ENCODE measurements around the gene ALPI. TPM values are rescaled to one million over a fixed set of nuclear protein-coding genes. Genes with fewer than 3 reads are reported as not detected.
"Not testable (repeated sequence)": the region's sequence is repeated elsewhere in the genome, so short reads cannot be mapped to it uniquely, and the experiment has no call there.

ALPI gene
- total and polyA plus RNA-seq, 2 donors (not counting 1 experiment from before 2014, with no cell fraction given) = not detected

GRCh38 chr2:232409617-232410016, 46.3 kb upstream of the ALPI start:
- H3K27ac Mint-ChIP-seq; H3K36me3 ChIP-seq (replicated peaks in 1 of 2; ENCODE audit: control extremely low read depth in 1 of 2, control insufficient read depth in 1 of 2, extremely low read depth in 1 of 2, insufficient read depth in 2 of 2, low read length in 1 of 2); H3K4me2 ChIP-seq (replicated peaks; ENCODE audit: low read depth, low read length, poor library complexity, severe bottlenecking); ATAC-seq (ENCODE audit: low read depth); H3K27me3 ChIP-seq (replicated peaks in 1 of 4; ENCODE audit: control extremely low read depth in 1 of 4, control insufficient read depth in 3 of 4, insufficient read depth in 4 of 4, low read length in 3 of 4); H3K9me3 ChIP-seq (ENCODE audit: control extremely low read depth in 1 of 3, control insufficient read depth in 2 of 3, insufficient read depth in 1 of 3, low read length in 2 of 3); H3K9me3 Mint-ChIP-seq (ENCODE audit: insufficient read depth); CTCF ChIA-PET; H2AFZ ChIP-seq (ENCODE audit: insufficient read depth, low read depth, low read length, poor library complexity, severe bottlenecking); DNase-seq; H3K4me3 Mint-ChIP-seq; H3K4me3 ChIP-seq (ENCODE audit: control extremely low read depth in 1 of 5, extremely low read depth in 1 of 5, insufficient read depth in 1 of 5, low read depth in 2 of 5, low read length in 4 of 5); H4K20me1 ChIP-seq (ENCODE audit: control insufficient read depth, insufficient read depth, low read length, poor library complexity, severe bottlenecking); POLR2A ChIA-PET; H3K4me1 ChIP-seq (ENCODE audit: control insufficient read depth in 2 of 2, insufficient read depth in 2 of 2, low read length in 2 of 2); intact Hi-C loops (cut with micrococcal nuclease); H3K27ac ChIP-seq (ENCODE audit: low read length in 2 of 2); H3K9ac ChIP-seq (ENCODE audit: low read length); H3K79me2 ChIP-seq (ENCODE audit: control insufficient read depth, insufficient read depth, low read length): not testable (repeated sequence)
- WGBS (ENCODE audit: insufficient coverage) = 90% methylated on average over 26 of the region's 40 CpGs
- Mint-ChIP-seq H3K4me1 (peaks cover 10% of the 10 kb centered on the region), H3K27me3 (peaks cover 20% of the 10 kb centered on the region)

GRCh38 chr2:232410238-232410900, 45.6 kb upstream of the ALPI start:
- POLR2A ChIA-PET = no interaction called here
- Histone ChIP-seq H3K4me3 (ENCODE audit: control extremely low read depth in 1 of 5, extremely low read depth in 1 of 5, insufficient read depth in 1 of 5, low read depth in 2 of 5, low read length in 4 of 5) (no peak overlapping the region), H3K27me3 (replicated peaks in 1 of 4; ENCODE audit: control extremely low read depth in 1 of 4, control insufficient read depth in 3 of 4, insufficient read depth in 4 of 4, low read length in 3 of 4) (no peaks in the 10 kb centered on the region), H3K36me3 (replicated peaks in 1 of 2; ENCODE audit: control extremely low read depth in 1 of 2, control insufficient read depth in 1 of 2, extremely low read depth in 1 of 2, insufficient read depth in 2 of 2, low read length in 1 of 2) (no peaks in the 10 kb centered on the region), H3K9me3 (ENCODE audit: control extremely low read depth in 1 of 3, control insufficient read depth in 2 of 3, insufficient read depth in 1 of 3, low read length in 2 of 3) (no peaks in the 10 kb centered on the region), H3K9ac (ENCODE audit: low read length) (no peak overlapping the region), H3K27ac (ENCODE audit: low read length in 2 of 2) (no peak overlapping the region), H2AFZ (ENCODE audit: insufficient read depth, low read depth, low read length, poor library complexity, severe bottlenecking) (no peak overlapping the region), H3K4me1 (ENCODE audit: control insufficient read depth in 2 of 2, insufficient read depth in 2 of 2, low read length in 2 of 2) (no peaks in the 10 kb centered on the region), H3K4me2 (replicated peaks; ENCODE audit: low read depth, low read length, poor library complexity, severe bottlenecking) (no peak overlapping the region), H4K20me1 (ENCODE audit: control insufficient read depth, insufficient read depth, low read length, poor library complexity, severe bottlenecking) (no peaks in the 10 kb centered on the region), H3K79me2 (ENCODE audit: control insufficient read depth, insufficient read depth, low read length) (no peaks in the 10 kb centered on the region)
- CTCF ChIA-PET = no interaction called here
- Mint-ChIP-seq H3K4me3 (no peak overlapping the region), H3K9me3 (ENCODE audit: insufficient read depth) (no peaks in the 10 kb centered on the region), H3K4me1 (peaks cover 10% of the 10 kb centered on the region), H3K27me3 (peaks cover 20% of the 10 kb centered on the region), H3K27ac (no peak overlapping the region)
- TF ChIP-seq CTCF (IDR thresholded peaks at IDR 0.05) (no peak), EZH2 (IDR thresholded peaks at IDR 0.05; ENCODE audit: borderline replicate concordance, insufficient read depth, low read depth, low read length, poor library complexity, severe bottlenecking) (no peak)
- DNase-seq (no peak), ATAC-seq (ENCODE audit: low read depth) (no peak)
- WGBS (ENCODE audit: insufficient coverage) = 77% methylated on average over 7 of the region's 7 CpGs
- intact Hi-C loops (cut with micrococcal nuclease) = no loop called here

Measured in B cell (primary cell).